HL-60/S4 (cell line): Measurements from ENCODE around the gene NKPD1.

ENCODE experiments used
- in situ Hi-C: fragments of 300-500 bp; cut with MboI; formaldehyde crosslinking; loops from 2 replicates; pipeline ENCODE4 v1.14.3; 2022; ENCODE audit warnings: low sequenced_read_pairs

The NKPD1 gene, protein sequence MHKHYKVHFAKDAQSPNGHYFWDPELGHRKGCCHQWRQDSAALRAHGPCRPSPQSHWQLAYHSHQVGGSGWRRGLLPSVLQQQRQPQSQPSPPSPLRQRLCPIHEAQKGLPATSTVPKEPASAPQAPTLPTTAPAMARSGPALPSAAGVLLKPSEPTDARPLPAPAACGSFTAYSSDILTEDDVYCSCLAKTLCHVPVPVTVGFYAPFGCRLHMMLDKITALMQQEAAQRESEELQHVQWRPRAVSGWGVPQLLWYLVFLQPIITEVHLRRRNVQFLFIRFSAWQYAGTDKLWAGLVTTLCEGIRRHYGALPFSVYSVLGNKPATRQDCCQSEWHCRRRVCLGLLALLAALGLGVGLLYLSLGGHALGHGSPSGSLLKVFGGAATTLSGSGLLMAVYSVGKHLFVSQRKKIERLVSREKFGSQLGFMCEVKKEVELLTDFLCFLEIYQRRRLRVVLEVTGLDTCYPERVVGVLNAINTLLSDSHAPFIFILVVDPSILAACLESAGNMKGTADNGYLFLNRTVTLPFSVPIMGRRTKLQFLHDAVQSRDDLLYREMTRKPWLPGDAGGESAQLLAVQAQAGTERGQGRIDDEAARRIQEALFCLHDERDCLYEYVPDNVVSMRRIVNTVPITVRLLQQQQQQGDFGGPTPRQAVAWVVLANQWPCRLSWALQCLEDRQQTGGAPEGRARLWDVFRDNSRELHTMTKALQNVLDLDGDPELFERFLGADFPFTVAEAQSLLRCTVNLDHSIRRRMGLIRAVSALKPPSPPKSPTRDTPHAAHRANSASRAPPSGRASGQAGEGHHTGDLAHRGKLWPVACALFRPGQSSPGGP

GRCh38 chr19:45160870-45161737, at the start of gene NKPD1:
Gene NKPD1 (minus strand): TSS chr19:45160982. CDS start chr19:45160150, 832 bp downstream.
- in situ Hi-C loops: no loop called here

- in situ Hi-C loops: no loop called here
These were observed 45.5 kb upstream of the NKPD1 start for GRCh38 chr19:45206328-45206727.

DNA sequence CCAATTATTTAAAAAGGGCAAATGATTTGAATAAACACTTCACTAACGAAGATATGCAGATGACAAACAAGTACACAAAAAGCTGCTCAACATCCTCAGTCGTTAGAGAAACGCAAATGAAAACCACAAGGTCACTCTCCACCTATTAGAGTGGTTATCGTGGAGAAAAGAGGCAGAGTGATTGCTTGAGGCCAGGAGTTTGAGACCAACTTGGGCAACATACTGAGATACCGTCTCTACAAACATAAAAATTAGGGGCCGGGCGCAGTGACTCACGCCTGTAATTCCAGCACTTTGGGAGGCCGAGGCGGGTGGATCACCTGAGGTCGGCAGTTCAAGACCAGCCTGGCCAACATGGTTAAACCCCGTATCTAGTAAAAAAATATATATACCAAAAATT, 45.0 kb upstream of the NKPD1 start:
- in situ Hi-C loops: no loop called here

DNA sequence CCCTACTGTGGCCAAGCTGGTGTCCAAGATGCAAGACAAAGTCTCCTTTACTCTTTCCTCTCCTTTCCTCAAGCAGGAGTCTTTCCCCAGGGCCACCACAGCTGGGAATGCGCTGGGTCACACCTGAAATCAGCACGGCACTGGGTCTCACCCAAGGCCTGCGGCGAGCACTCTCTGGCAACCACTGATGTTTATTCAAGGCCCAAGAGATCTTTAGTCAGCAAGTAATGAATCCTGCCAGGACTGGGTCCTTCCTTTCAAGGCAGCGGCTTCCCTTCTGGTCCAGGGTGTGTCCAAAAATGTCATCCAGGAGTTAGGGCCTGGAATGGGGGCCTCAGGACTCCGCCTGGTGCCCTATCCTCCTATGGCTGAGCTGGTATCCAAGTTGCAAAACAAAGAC, 41.9 kb upstream of the NKPD1 start:
- in situ Hi-C loops: no loop called here

DNA sequence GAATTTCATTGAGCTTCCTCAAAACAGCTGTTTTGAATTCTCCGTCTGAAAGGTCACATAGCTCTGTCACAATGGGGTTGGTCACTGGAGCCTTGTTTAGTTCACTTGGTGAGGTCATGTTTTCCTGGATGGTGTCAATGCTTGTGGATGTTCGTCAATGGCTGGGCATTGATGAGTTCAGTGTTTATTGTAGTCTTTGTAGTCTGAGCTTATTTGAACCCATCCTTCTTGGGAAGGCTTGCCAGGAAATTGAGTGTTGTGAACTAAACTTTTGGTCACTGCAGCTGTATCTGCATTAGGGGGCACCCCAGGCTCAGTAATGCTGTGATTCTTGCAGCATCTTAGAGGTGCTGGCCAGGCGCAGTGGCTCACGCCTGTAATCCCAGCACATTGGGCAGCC, 39.8 kb upstream of the NKPD1 start:
- in situ Hi-C loops: no loop called here

DNA sequence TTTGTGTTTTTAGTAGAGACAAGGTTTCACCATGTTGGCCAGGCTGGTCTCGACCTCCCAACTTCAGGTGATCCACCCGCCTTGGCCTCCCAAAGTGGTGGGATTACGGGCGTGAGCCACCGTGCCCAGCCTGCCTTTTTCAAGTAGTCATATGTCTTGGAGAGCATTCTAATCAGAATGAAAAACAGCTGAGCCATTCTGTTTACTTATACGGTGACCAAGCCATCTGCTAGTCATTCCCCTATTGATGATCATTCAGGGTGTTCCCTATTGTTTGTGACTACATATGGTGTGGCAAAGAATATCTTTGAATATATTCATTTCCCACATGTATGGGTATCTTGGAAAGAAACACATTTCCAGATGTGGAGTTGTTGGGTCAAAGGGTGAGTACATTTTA, 35.0 kb upstream of the NKPD1 start:
- in situ Hi-C loops: no loop called here

DNA sequence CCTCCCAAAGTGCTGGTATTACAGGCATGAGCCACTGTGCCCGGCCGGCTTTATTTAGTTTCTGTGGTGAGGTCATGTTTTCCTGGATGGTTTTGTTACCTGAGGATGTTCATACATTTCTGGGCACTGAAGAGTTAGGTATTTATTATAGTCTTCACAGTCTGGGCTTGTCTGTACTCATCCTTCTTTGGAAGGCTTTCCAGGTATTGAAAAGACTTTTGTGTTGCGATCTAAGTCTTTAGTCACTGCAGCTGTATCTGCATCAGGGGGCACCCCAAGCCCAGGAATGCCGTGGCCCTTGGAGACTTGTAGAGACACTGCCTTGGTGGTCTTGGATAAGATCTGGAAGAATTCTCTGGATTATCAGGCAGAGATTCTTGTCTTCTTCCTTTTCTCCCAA, 30.6 kb upstream of the NKPD1 start:
- in situ Hi-C loops: no loop called here

DNA sequence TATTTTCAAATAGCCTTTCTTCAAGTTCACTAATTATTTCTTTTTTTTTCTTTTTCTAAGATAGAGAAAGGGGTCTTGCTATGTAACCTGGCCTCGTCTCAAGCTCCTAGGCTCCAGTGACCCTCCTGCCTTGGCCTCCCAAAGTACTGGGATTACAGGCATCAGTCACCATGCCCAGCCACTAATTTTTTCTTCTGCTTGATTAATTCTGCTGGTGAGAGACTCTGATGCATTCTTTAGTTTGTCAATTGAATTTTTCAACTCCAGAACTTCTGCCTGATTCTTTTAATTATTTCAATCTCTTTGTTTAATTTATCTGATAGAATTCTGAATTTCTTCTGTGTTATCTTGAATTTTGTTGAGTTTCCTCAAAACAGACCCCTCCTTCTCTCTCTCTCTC, 29.2 kb upstream of the NKPD1 start:
- in situ Hi-C loops: no loop called here

DNA sequence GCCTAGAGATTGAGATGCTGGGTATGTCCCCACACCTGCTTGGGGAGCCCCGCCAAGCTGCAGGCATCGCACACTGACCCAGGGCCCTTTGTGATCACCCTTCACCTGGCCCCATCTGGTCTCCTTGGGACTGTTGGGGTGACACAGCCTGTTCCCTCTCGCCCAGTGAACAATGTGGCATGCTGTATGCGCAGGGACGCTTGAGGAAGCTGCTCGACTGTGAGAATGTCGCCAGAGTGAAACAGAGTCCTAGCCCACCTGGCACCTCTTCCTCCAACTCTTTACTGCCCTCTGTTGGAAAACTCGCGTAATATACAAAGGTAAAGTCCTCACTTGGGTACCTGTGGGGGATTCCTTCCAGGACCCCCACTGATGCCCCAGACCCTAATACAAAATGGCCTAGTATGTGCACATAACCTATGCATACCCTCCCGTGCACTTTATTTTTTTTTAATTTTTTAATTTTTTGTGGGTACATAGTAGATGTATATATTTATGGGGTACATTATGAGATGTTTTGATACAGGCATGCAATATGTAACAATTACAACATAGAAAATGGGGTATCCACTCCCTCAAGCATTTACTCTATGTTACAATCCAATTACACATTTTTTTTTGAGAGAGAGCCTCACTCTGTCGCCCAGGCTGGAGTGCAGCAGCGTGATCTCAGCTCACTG, 26.8 kb upstream of the NKPD1 start:
- in situ Hi-C loops: no loop called here

GRCh38 chr19:45186509-45187334, 25.9 kb upstream of the NKPD1 start:
- in situ Hi-C loops: no loop called here

- in situ Hi-C loops: no loop called here
These were observed 23.3 kb upstream of the NKPD1 start for GRCh38 chr19:45184115-45184514.

GRCh38 chr19:45182758-45183157, 22.0 kb upstream of the NKPD1 start:
- in situ Hi-C loops: no loop called here

GRCh38 chr19:45180936-45181335, 20.2 kb upstream of the NKPD1 start:
- in situ Hi-C loops: no loop called here

GRCh38 chr19:45179892-45180370, 19.1 kb upstream of the NKPD1 start:
- in situ Hi-C loops: no loop called here

- in situ Hi-C loops: no loop called here
These were observed 18.5 kb upstream of the NKPD1 start for GRCh38 chr19:45179072-45179891.

GRCh38 chr19:45178262-45179071, 17.7 kb upstream of the NKPD1 start, which contains the start of gene BLOC1S3:
Gene BLOC1S3 (plus strand): TSS chr19:45178784. CDS start chr19:45179297, 513 bp downstream.
- in situ Hi-C loops: no loop called here

DNA sequence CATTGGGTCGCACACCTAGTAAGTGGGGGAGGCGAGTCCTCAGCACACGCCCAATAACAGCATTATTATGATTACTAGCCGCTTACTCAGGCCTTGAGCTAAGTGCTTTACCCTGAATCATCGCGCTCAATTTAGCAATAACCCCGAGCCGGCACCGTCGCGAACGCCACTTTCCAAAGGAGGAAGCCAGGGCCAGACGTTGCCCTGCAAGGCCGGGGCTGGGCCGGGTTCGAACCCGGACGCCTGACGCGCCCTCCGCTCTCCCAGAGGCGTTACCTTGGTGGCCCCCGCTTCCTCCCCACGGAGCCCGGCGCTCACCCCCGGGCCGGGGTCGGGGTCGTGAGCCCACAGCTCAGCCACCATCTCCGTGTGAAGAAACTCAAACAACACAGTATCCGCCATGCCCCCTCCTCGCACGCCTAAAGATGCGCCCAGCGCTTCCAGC, 17.1 kb upstream of the NKPD1 start, which contains the start of gene TRAPPC6A:
TRAPPC6A (minus strand) TSS at position 421 of the 445 bp plus-strand sequence; CDS start at position 402, 19 bp downstream.
- in situ Hi-C loops: no loop called here
